GM21528 (cell line): ENCODE measurements around the gene ARHGAP33.
A peak's percentile ranks its signal among the peaks of the same experiment; 100 is the strongest.

Experiments
- ATAC-seq: cut with Tn5 transposase; IDR thresholded peaks from one replicate; pipeline ENCODE4 v1.9.1; 2021; ENCODE audit warnings: mild to moderate bottlenecking, moderate library complexity; ENCODE audit not compliant: unreplicated experiment, low FRiP score

Gene ARHGAP33

GRCh38 chr19:35740108-35740422, 35.3 kb upstream of the ARHGAP33 start:
- peak; percentile 6 for ATAC-seq

GRCh38 chr19:35740423-35741202, 34.8 kb upstream of the ARHGAP33 start:
- ATAC-seq = peak; percentile 47

GRCh38 chr19:35741203-35741515, 34.2 kb upstream of the ARHGAP33 start:
- no peak for ATAC-seq

GRCh38 chr19:35742121-35742724, 33.1 kb upstream of the ARHGAP33 start, which contains the start of gene IGFLR1:
TSS of gene IGFLR1 (minus strand) at chr19:35742452. CDS start at chr19:35741180, 1,272 bp downstream.
- no peak for ATAC-seq

GRCh38 chr19:35743640-35744429, 31.5 kb upstream of the ARHGAP33 start:
- no peak for ATAC-seq

GRCh38 chr19:35744430-35745327, 30.7 kb upstream of the ARHGAP33 start:
- ATAC-seq = peak; percentile 35

- peak; percentile 42 for ATAC-seq
Observed at GRCh38 chr19:35745328-35746086, 29.9 kb upstream of the ARHGAP33 start, which contains the start of the genes PSENEN and U2AF1L4. TSS of gene PSENEN (plus strand) at chr19:35745651. CDS start at chr19:35745931, 280 bp downstream. TSS of gene U2AF1L4 (minus strand) at chr19:35745418. CDS start at chr19:35745391, 27 bp downstream.

GRCh38 chr19:35746087-35746462, 29.3 kb upstream of the ARHGAP33 start:
- no peak for ATAC-seq

- no peak for ATAC-seq
Observed at GRCh38 chr19:35746531-35746930, 28.8 kb upstream of the ARHGAP33 start.

GRCh38 chr19:35748106-35749020, 27.0 kb upstream of the ARHGAP33 start, which contains the start of gene LIN37:
TSS of gene LIN37 (plus strand) at chr19:35748576. CDS start at chr19:35748725, 149 bp downstream.
- peak; percentile 58 for ATAC-seq

GRCh38 chr19:35750167-35750566, 25.2 kb upstream of the ARHGAP33 start:
- ATAC-seq = no peak

GRCh38 chr19:35751839-35752745, 23.3 kb upstream of the ARHGAP33 start:
- ATAC-seq = no peak

- ATAC-seq = no peak
Observed at GRCh38 chr19:35752746-35753350, 22.5 kb upstream of the ARHGAP33 start.

GRCh38 chr19:35753634-35754369, 21.6 kb upstream of the ARHGAP33 start:
- no peak for ATAC-seq

GRCh38 chr19:35754370-35755130, 20.8 kb upstream of the ARHGAP33 start:
- no peak for ATAC-seq

- no peak for ATAC-seq
Observed at GRCh38 chr19:35755131-35755549, 20.2 kb upstream of the ARHGAP33 start.
